T-cell (primary cell): ENCODE measurements around the gene ADAMTS16. TPM values are rescaled to one million over a fixed set of nuclear protein-coding genes. Genes with fewer than 3 reads are reported as not detected.

Experiments used
- ATAC-seq, 4 experiments: fragments of 200-7000 bp in 3 of 4; fragments of 150-1000 bp in 1 of 4; cut with Tn5 transposase; replicated peaks in 1 of 4; 1 replicate in 3 of 4; 2 replicates in 1 of 4; pipeline ENCODE4 v1.10.0; 2021; ENCODE audit warnings: moderate library complexity in 3 of 4, mild to moderate bottlenecking in 2 of 4, moderate number of reproducible peaks in 1 of 4
- CTCF ChIA-PET, 2 donors: fragments of 300-600 bp; sonication (Branson Sonifier 250); formaldehyde crosslinking; loops; one replicate each; lab custom pipeline; 2022; ENCODE audit warnings: antibody characterized with exemption in 2 of 2; lab: Charles Lee
- POLR2A ChIA-PET, 2 donors: fragments of 300-600 bp; sonication (Branson Sonifier 250); formaldehyde crosslinking; loops; one replicate each; lab custom pipeline; 2022; ENCODE audit warnings: antibody characterized with exemption in 2 of 2; lab: Charles Lee
- DNase-seq, 35 experiments: peaks; one replicate each; pipeline versions ENCODE4 v3.0.0 to v3.0.0-alpha.2; 2013 to 2023
- H3K27ac ChIP-seq: one replicate; pipeline ENCODE4 v1.5.1; 2013; ENCODE audit warnings: low read length
- H3K27me3 ChIP-seq, 2 experiments: replicated peaks in 1 of 2; 1 replicate in 1 of 2; 2 replicates in 1 of 2; pipeline versions ENCODE4 v1.6.1 to v1.7.0; 2013; ENCODE audit warnings: low read length in 1 of 2, mixed read lengths in 1 of 2; ENCODE audit not compliant: control insufficient read depth in 2 of 2, insufficient read depth in 2 of 2; ENCODE audit errors: extremely low read depth in 1 of 2
- H3K36me3 ChIP-seq, 2 donors: 1 replicate in 1 of 2; 2 replicates in 1 of 2; pipeline versions ENCODE4 v1.6.1 to v1.7.0; 2013; ENCODE audit warnings: low read length in 1 of 2; ENCODE audit not compliant: control insufficient read depth in 2 of 2, insufficient read depth in 1 of 2; ENCODE audit errors: extremely low read depth in 1 of 2
- H3K4me1 ChIP-seq, 2 experiments: 1 replicate in 1 of 2; 2 replicates in 1 of 2; pipeline versions ENCODE4 v1.6.1 to v1.7.0; 2013; ENCODE audit warnings: low read length in 2 of 2, mixed read lengths in 1 of 2; ENCODE audit not compliant: insufficient read depth in 2 of 2, control insufficient read depth in 1 of 2; ENCODE audit errors: extremely low read depth in 1 of 2
- H3K4me3 ChIP-seq, 2 donors: 1 replicate in 1 of 2; 2 replicates in 1 of 2; pipeline versions ENCODE4 v1.5.1 to v1.7.0; 2013; ENCODE audit warnings: mild to moderate bottlenecking in 2 of 2, low read length in 1 of 2, moderate library complexity in 1 of 2; ENCODE audit not compliant: control insufficient read depth in 1 of 2; ENCODE audit errors: extremely low read depth in 1 of 2
- H3K9me3 ChIP-seq: 2 replicates; pipeline ENCODE4 v1.7.0; 2013
- H3K27ac Mint-ChIP-seq, 2 donors: one replicate each; pipeline ENCODE4 v1.8.0; 2020 to 2021; ENCODE audit warnings: mild to moderate bottlenecking in 2 of 2, mixed read lengths in 2 of 2
- H3K27me3 Mint-ChIP-seq, 2 donors: one replicate each; pipeline ENCODE4 v1.8.0; 2021 to 2022; ENCODE audit warnings: mixed read lengths in 2 of 2
- H3K36me3 Mint-ChIP-seq: one replicate; pipeline ENCODE4 v1.8.0; 2021; ENCODE audit warnings: mixed read lengths
- H3K4me1 Mint-ChIP-seq, 3 donors: one replicate each; pipeline ENCODE4 v1.8.0; 2020 to 2022; ENCODE audit warnings: mixed read lengths in 3 of 3, mild to moderate bottlenecking in 1 of 3
- H3K4me3 Mint-ChIP-seq, 3 donors: one replicate each; pipeline ENCODE4 v1.8.0; 2020 to 2022; ENCODE audit warnings: mild to moderate bottlenecking in 3 of 3, mixed read lengths in 3 of 3, moderate library complexity in 3 of 3
- H3K9me3 Mint-ChIP-seq, 3 donors: one replicate each; pipeline ENCODE4 v1.8.0; 2020 to 2022; ENCODE audit warnings: mixed read lengths in 3 of 3
- WGBS: methylation state at CpG from one replicate; pipeline ENCODE4 v1.1.5; 2013; ENCODE audit warnings: missing lambda C conversion rate; ENCODE audit not compliant: insufficient coverage; 5-methylcytosine and 5-hydroxymethylcytosine counted together
- total RNA-seq, 35 experiments: library from RNA in 6 of 35; stranded (reverse) in 6 of 35; fragments of 120-200 nt in 1 of 35; gene quantifications; one replicate each; pipeline versions ENCODE4 v1.2.1 to v1.2.4 and lab custom pipeline; 2013 to 2026

ADAMTS16 gene
- total RNA-seq, 5 donors from 2014 or later (not counting 1 experiment from before 2014, with no cell fraction given), result 0.06 to 0.09 TPM; not detected in 3

- Histone ChIP-seq H3K4me3 (no peak overlapping the region), H3K27ac (no peak overlapping the region), H3K36me3 (no peaks in the 10 kb centered on the region), H3K4me1 (no peaks in the 10 kb centered on the region), H3K9me3 (no peaks in the 10 kb centered on the region), H3K27me3 (no peaks in the 10 kb centered on the region)
- WGBS, result no CpG with 5 or more reads among the region's 1 CpG
- Mint-ChIP-seq H3K4me1 (no peaks in the 10 kb centered on the region), H3K27me3 (no peaks in the 10 kb centered on the region), H3K36me3 (no peaks in the 10 kb centered on the region), H3K4me3 (no peak overlapping the region), H3K27ac (no peak overlapping the region), H3K9me3 (peaks cover 0 to 5% (median 4%) of the 10 kb centered on the region in 3 donors)
- ATAC-seq (no peak), DNase-seq (no peak)
- POLR2A ChIA-PET, result no interaction called here
- CTCF ChIA-PET, result no interaction called here
Measured at GRCh38 chr5:5316334-5316733, 176.2 kb downstream of the ADAMTS16 start.

- Mint-ChIP-seq H3K4me1 (no peaks in the 10 kb centered on the region), H3K27me3 (no peaks in the 10 kb centered on the region), H3K36me3 (no peaks in the 10 kb centered on the region), H3K4me3 (no peak overlapping the region), H3K9me3 (peaks cover 2 to 8% (median 8%) of the 10 kb centered on the region in 3 donors), H3K27ac (no peak overlapping the region)
- ChIA-PET POLR2A (no interaction called here), CTCF (no interaction called here)
- no peaks in the 10 kb centered on the region for H3K27me3 ChIP-seq
- no peak overlapping the region for H3K27ac ChIP-seq
- H3K9me3 ChIP-seq, result no peaks in the 10 kb centered on the region
- no peaks in the 10 kb centered on the region for H3K4me1 ChIP-seq
- WGBS, result 91% methylated on average over 9 of the region's 10 CpGs
- DNase-seq (no peak), ATAC-seq (no peak)
- H3K4me3 ChIP-seq, result no peak overlapping the region
- no peaks in the 10 kb centered on the region for H3K36me3 ChIP-seq
Measured at GRCh38 chr5:5317976-5318375, 177.8 kb downstream of the ADAMTS16 start.

- WGBS, result 87% methylated on average over 16 of the region's 18 CpGs
- Mint-ChIP-seq H3K4me1 (no peaks in the 10 kb centered on the region), H3K9me3 (peaks cover 2 to 9% (median 8%) of the 10 kb centered on the region in 3 donors)
Measured at GRCh38 chr5:5318426-5319190, 178.5 kb downstream of the ADAMTS16 start.

GRCh38 chr5:5320062-5320805 lies 180.1 kb downstream of the ADAMTS16 start:
- Histone ChIP-seq H3K4me3 (no peak overlapping the region), H3K27ac (no peak overlapping the region), H3K36me3 (no peaks in the 10 kb centered on the region), H3K27me3 (no peaks in the 10 kb centered on the region), H3K9me3 (no peaks in the 10 kb centered on the region), H3K4me1 (no peaks in the 10 kb centered on the region)
- ChIA-PET CTCF (no interaction called here), POLR2A (no interaction called here)
- WGBS, result 81% methylated on average over 8 of the region's 15 CpGs
- Mint-ChIP-seq H3K9me3 (peaks cover 3 to 10% (median 4%) of the 10 kb centered on the region in 3 donors), H3K36me3 (no peaks in the 10 kb centered on the region), H3K27me3 (no peaks in the 10 kb centered on the region), H3K27ac (no peak overlapping the region), H3K4me1 (no peaks in the 10 kb centered on the region), H3K4me3 (no peak overlapping the region)
- ATAC-seq (no peak), DNase-seq (no peak)

More at GRCh38 chr5:5318426-5319190, 178.5 kb downstream of the ADAMTS16 start:
- H3K36me3 ChIP-seq, result no peaks in the 10 kb centered on the region
- no peak overlapping the region for H3K27ac ChIP-seq
- no peak for DNase-seq
- H3K4me1 ChIP-seq, result no peaks in the 10 kb centered on the region
- CTCF ChIA-PET, result no interaction called here
- H3K27me3 Mint-ChIP-seq, result no peaks in the 10 kb centered on the region
- POLR2A ChIA-PET, result no interaction called here
- ATAC-seq, result no peak
- H3K9me3 ChIP-seq, result no peaks in the 10 kb centered on the region
- H3K36me3 Mint-ChIP-seq, result no peaks in the 10 kb centered on the region
- no peaks in the 10 kb centered on the region for H3K27me3 ChIP-seq
- no peak overlapping the region for H3K4me3 ChIP-seq
- no peak overlapping the region for H3K27ac Mint-ChIP-seq
- no peak overlapping the region for H3K4me3 Mint-ChIP-seq

GRCh38 chr5:5321137-5321536 lies 181.0 kb downstream of the ADAMTS16 start:
- H3K36me3 Mint-ChIP-seq, result no peaks in the 10 kb centered on the region
- Histone ChIP-seq H3K27me3 (peaks cover 0 to 3% of the 10 kb centered on the region in 2 experiments), H3K4me3 (no peak overlapping the region), H3K27ac (no peak overlapping the region), H3K9me3 (no peaks in the 10 kb centered on the region), H3K4me1 (no peaks in the 10 kb centered on the region), H3K36me3 (no peaks in the 10 kb centered on the region)
- ChIA-PET CTCF (no interaction called here), POLR2A (no interaction called here)
- no peaks in the 10 kb centered on the region for H3K27me3 Mint-ChIP-seq
- no peak overlapping the region for H3K27ac Mint-ChIP-seq
- H3K9me3 Mint-ChIP-seq, result peaks cover 4 to 12% (median 4%) of the 10 kb centered on the region in 3 donors
- DNase-seq (no peak), ATAC-seq (no peak)
- H3K4me1 Mint-ChIP-seq, result no peaks in the 10 kb centered on the region
- H3K4me3 Mint-ChIP-seq, result no peak overlapping the region
- WGBS, result no CpG with 5 or more reads among the region's 2 CpGs

GRCh38 chr5:5323551-5323950 lies 183.4 kb downstream of the ADAMTS16 start:
- no peak overlapping the region for H3K4me3 Mint-ChIP-seq
- 100% methylated on average over 2 of the region's 2 CpGs for WGBS
- H3K27ac Mint-ChIP-seq, result no peak overlapping the region

More at GRCh38 chr5:5323551-5323950, 183.4 kb downstream of the ADAMTS16 start:
- H3K4me1 ChIP-seq, result no peaks in the 10 kb centered on the region
- DNase-seq (no peak), ATAC-seq (no peak)
- H3K36me3 Mint-ChIP-seq, result no peaks in the 10 kb centered on the region
- H3K27me3 ChIP-seq, result peaks cover 0 to 13% of the 10 kb centered on the region in 2 experiments
- no peaks in the 10 kb centered on the region for H3K9me3 ChIP-seq
- H3K4me1 Mint-ChIP-seq, result no peaks in the 10 kb centered on the region
- H3K36me3 ChIP-seq, result no peaks in the 10 kb centered on the region
- CTCF ChIA-PET, result no interaction called here
- no peak overlapping the region for H3K4me3 ChIP-seq
- peaks cover 0 to 4% of the 10 kb centered on the region in 2 donors for H3K27me3 Mint-ChIP-seq
- H3K9me3 Mint-ChIP-seq, result peaks cover 4 to 17% (median 7%) of the 10 kb centered on the region in 3 donors
- H3K27ac ChIP-seq, result no peak overlapping the region
- POLR2A ChIA-PET, result no interaction called here
